Measurements from ENCODE around the gene CHL1.
A peak's percentile ranks its signal among the peaks of the same experiment; 100 is the strongest.

CHL1 gene

DNA sequence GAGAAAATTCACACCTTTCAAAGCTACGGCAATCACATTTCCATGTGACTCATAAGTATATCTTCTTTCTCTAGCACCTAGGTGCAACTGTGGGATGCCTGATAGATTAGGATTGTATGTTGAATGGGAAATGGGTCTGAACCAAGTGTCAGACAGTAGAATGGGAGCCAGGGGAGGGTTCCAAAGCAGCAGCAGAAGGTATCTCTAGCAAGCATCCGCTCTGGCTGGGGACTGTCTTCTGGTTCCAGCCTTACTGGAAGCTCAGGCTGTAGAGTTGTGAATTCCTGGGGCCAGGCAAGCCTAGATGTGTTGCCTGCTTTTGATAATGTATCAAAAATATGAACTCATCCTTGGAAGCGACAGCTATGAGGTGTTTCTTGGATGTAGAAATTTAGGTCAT is 2.1 kb upstream of the CHL1 start:
- ATAC-seq (ENCODE audit: low read depth) (no peak), DNase-seq (ENCODE audit: low spot score) (no peak)
- TF ChIP-seq, protein P1, sequence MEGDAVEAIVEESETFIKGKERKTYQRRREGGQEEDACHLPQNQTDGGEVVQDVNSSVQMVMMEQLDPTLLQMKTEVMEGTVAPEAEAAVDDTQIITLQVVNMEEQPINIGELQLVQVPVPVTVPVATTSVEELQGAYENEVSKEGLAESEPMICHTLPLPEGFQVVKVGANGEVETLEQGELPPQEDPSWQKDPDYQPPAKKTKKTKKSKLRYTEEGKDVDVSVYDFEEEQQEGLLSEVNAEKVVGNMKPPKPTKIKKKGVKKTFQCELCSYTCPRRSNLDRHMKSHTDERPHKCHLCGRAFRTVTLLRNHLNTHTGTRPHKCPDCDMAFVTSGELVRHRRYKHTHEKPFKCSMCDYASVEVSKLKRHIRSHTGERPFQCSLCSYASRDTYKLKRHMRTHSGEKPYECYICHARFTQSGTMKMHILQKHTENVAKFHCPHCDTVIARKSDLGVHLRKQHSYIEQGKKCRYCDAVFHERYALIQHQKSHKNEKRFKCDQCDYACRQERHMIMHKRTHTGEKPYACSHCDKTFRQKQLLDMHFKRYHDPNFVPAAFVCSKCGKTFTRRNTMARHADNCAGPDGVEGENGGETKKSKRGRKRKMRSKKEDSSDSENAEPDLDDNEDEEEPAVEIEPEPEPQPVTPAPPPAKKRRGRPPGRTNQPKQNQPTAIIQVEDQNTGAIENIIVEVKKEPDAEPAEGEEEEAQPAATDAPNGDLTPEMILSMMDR (IDR thresholded peaks at IDR 0.05; ENCODE audit: poor library complexity, severe bottlenecking) = no peak
- H3K27me3 ChIP-seq (ENCODE audit: insufficient read depth, poor library complexity, severe bottlenecking) = peaks cover 44% of the 10 kb centered on the region
- H3K27ac ChIP-seq (ENCODE audit: poor library complexity, severe bottlenecking) = no peak overlapping the region
- no peak overlapping the region for H3K4me3 ChIP-seq (ENCODE audit: severe bottlenecking)
- no peaks in the 10 kb centered on the region for H3K4me1 ChIP-seq (ENCODE audit: insufficient read depth, poor library complexity, severe bottlenecking)
- no peaks in the 10 kb centered on the region for H3K9me3 ChIP-seq (ENCODE audit: severe bottlenecking)
- no peaks in the 10 kb centered on the region for H3K36me3 ChIP-seq (ENCODE audit: low read depth)

DNA sequence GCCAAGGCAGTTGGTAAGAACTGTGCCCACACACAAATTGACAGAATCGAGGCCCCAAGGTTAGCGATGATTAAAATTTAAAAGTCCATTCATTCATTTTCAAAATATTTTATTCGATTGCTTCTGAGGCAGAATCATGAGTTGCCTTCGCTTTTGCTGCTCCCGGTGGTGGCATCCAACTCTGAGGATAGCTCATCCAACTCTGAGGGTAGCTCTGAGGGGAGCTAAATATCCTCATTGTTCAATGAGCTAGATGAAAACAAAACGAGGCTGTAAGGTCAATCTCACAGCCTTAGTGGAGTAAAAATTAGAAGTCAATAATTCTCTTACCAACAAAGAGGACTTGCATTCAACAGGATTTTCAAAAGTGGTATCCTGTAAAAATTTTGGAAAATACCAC is 897 bp upstream of the CHL1 start:
- H3K36me3 ChIP-seq (ENCODE audit: low read depth) = no peaks in the 10 kb centered on the region
- H3K27ac ChIP-seq (ENCODE audit: poor library complexity, severe bottlenecking) = no peak overlapping the region
- H3K4me3 ChIP-seq (ENCODE audit: severe bottlenecking) = no peak overlapping the region
- no peak for ATAC-seq (ENCODE audit: low read depth)
- no peaks in the 10 kb centered on the region for H3K4me1 ChIP-seq (ENCODE audit: insufficient read depth, poor library complexity, severe bottlenecking)
- H3K9me3 ChIP-seq (ENCODE audit: severe bottlenecking) = no peaks in the 10 kb centered on the region
- DNase-seq (ENCODE audit: low spot score) = no peak
- TF ChIP-seq, protein P1 (IDR thresholded peaks at IDR 0.05; ENCODE audit: poor library complexity, severe bottlenecking) = no peak
- peaks cover 44% of the 10 kb centered on the region for H3K27me3 ChIP-seq (ENCODE audit: insufficient read depth, poor library complexity, severe bottlenecking)

DNA sequence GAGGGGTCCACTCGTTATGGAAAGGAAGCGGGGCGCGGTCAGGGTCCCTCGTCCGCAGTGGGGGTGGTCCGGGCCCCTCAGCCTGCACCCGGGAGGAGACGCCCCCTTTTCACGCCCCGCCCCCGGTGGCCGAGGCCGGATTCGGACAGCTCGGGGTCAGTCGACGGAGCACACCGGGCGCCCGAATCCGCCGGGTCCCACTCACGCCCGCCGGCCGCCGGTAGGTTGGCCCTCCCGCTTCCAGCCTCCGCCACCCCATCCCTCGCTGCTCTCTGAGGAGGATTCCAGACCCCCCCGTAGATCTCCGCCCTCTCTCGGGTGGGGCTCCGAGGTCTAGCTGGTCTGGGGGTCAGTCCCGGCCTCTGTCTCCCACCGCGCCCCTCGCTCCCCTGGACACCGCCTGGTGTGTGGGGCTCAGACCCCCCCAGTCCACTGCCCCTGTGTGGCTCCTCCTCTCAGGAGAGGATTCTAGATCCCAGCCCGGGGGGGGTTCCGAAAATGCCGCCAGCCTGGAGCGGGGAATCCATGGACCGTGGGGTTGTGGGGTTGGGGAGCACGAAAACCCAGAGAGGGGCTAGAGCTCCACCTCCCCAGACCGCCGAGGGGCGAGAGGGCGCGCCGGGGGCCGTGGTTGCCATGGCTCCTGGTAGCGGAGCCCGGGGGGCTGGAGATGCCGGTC is 725 bp downstream of the CHL1 start:
- Histone ChIP-seq H3K36me3 (ENCODE audit: low read depth) (no peaks in the 10 kb centered on the region), H3K27ac (ENCODE audit: poor library complexity, severe bottlenecking) (no peak overlapping the region), H3K4me1 (ENCODE audit: insufficient read depth, poor library complexity, severe bottlenecking) (no peaks in the 10 kb centered on the region), H3K4me3 (ENCODE audit: severe bottlenecking) (peak overlapping the region; percentile 7), H3K27me3 (ENCODE audit: insufficient read depth, poor library complexity, severe bottlenecking) (peaks cover 44% of the 10 kb centered on the region), H3K9me3 (ENCODE audit: severe bottlenecking) (no peaks in the 10 kb centered on the region)
- DNase-seq (ENCODE audit: low spot score) (no peak), ATAC-seq (ENCODE audit: low read depth) (peak; percentile 54; the same call in 2 of the 3 replicates)
- TF ChIP-seq, protein P1 (IDR thresholded peaks at IDR 0.05; ENCODE audit: poor library complexity, severe bottlenecking) = no peak

DNA sequence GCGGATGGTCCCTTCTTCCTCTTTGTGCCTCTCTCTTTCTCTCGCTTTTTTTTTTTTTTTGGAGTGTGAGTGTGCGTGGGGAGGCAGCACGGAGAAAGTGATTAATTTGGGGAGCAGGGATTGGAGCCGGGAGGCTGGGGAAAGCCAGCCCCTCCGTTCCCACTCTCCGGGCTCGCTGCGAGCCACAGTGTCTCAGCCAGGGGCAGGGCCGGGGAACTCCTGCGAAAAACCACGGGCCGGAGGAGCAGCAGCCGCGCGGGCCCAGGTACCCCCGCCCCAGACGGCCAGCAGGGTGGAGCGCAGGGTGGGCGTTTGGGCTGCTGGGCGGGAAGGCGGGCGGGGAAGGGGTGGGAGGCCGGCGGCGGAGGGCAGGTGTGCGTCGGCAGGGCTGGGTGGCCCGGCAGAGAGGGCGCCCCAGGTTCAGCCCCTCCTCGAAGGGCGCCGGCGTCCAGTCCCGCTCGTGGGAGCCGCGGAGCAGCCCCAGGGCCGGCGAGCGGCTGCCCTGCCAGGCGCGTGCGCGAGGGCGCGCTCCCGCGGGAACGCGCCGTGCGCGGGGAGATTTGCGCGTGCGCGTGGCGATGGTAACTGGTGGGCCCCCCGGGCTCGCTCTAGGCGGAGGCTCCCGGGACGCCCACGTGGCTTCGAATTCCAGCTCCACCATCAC is 1.4 kb downstream of the CHL1 start:
- DNase-seq (ENCODE audit: low spot score) = no peak
- peaks cover 44% of the 10 kb centered on the region for H3K27me3 ChIP-seq (ENCODE audit: insufficient read depth, poor library complexity, severe bottlenecking)
- no peaks in the 10 kb centered on the region for H3K36me3 ChIP-seq (ENCODE audit: low read depth)
- H3K4me3 ChIP-seq (ENCODE audit: severe bottlenecking) = peak overlapping the region; percentile 14
- H3K27ac ChIP-seq (ENCODE audit: poor library complexity, severe bottlenecking) = no peak overlapping the region
- H3K9me3 ChIP-seq (ENCODE audit: severe bottlenecking) = no peaks in the 10 kb centered on the region
- peak; percentile 50; the same call in 2 of the 3 replicates for ATAC-seq (ENCODE audit: low read depth)
- H3K4me1 ChIP-seq (ENCODE audit: insufficient read depth, poor library complexity, severe bottlenecking) = no peaks in the 10 kb centered on the region
- TF ChIP-seq, protein P1 (IDR thresholded peaks at IDR 0.05; ENCODE audit: poor library complexity, severe bottlenecking) = no peak

DNA sequence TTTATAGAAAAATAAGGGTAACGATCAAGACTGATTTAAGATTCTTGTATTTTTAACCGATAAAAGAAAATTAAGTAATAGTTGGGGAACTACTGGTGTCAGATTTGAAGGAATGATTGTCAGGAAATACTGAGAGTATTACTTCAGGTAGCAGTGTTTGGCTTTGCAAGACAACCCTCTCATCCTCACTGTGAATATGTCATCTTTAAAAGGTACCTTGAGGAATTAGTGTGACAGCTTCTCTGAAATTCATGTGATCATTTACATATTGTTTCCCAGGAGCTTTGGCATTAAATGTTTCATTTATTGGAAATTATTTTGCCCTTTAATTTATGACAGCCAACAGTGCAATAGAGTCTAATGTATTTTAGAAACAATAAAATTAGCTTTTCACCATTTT is 3.3 kb downstream of the CHL1 start:
- peaks cover 40% of the 10 kb centered on the region for H3K27me3 ChIP-seq (ENCODE audit: insufficient read depth, poor library complexity, severe bottlenecking)
- H3K27ac ChIP-seq (ENCODE audit: poor library complexity, severe bottlenecking) = no peak overlapping the region
- DNase-seq (ENCODE audit: low spot score) = no peak
- ATAC-seq (ENCODE audit: low read depth) = no peak
- no peak overlapping the region for H3K4me3 ChIP-seq (ENCODE audit: severe bottlenecking)
- TF ChIP-seq, protein P1 (IDR thresholded peaks at IDR 0.05; ENCODE audit: poor library complexity, severe bottlenecking) = no peak
- no peaks in the 10 kb centered on the region for H3K4me1 ChIP-seq (ENCODE audit: insufficient read depth, poor library complexity, severe bottlenecking)
- no peaks in the 10 kb centered on the region for H3K9me3 ChIP-seq (ENCODE audit: severe bottlenecking)
- H3K36me3 ChIP-seq (ENCODE audit: low read depth) = no peaks in the 10 kb centered on the region
